C4-2B (cell line): Measurements from ENCODE around the gene RSPH6A.

ENCODE experiments used
- CTCF ChIP-seq: fragments of 450-650 bp; conservative IDR thresholded peaks from 2 replicates; pipeline ENCODE4 v1.5.1; 2017; ENCODE audit warnings: mild to moderate bottlenecking
- ZFX ChIP-seq: fragments of 450-650 bp; IDR thresholded peaks from 2 replicates; pipeline ENCODE4 v1.6.1; 2017

GRCh38 chr19:45773384-45773783, 41.7 kb downstream of the RSPH6A start:
- TF ChIP-seq CTCF (no peak), ZFX (no peak)
